HS-27A (cell line): ENCODE results near the gene ENTPD6.
"Not testable (repeated sequence)": the region's sequence is repeated elsewhere in the genome, so short reads cannot be mapped to it uniquely, and the experiment has no call there.

Experiments used
- DNase-seq: peaks from one replicate; pipeline ENCODE4 v3.0.0-alpha.2; 2012; ENCODE audit warnings: low read depth, missing footprints

Gene ENTPD6

DNA sequence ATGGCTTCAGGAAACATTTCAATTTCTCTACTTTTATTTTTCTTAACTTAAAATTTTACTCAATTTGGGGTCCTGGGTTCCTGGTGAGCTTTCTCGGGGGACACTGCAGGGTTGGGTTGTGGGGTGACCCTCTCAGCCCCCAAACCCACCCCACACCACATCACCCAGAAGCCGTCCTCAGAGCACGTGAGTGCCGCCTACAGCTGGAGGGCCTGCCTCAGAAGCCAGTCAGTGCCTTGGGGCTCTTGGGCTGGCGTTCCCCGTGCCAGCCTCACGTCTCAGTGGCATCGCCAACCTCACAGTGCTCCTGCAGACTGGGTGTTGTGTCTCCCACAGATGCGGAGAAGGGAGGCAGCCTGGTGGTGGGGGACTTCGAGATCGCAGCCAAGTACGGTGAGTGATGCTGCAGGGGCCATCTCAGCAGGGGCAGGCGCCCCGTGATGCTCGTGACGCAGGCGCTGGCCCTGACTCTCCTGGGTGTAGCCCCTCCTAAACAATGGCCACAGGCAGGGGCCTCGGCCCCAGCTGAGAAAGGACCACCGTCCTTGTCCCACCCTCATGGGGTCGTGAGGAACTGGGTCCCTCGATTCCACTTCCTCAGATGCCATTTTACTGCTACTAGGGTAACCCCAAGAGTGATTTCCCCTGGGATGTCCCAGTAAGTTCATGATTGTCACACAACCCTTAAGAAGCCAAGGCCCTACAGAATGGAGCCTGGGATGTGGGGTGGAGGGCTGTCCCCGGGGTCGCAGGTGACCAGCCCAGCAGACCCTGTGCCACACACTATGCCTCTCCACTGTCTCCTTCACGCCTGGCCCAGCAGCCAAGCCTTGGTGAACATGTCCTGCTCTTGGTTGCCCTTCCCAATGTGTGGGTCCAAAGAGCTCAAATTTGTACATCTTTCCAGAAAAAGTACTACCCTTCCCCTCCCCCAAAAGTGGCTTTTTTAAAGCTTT is 28.5 kb downstream of the ENTPD6 start:
- DNase-seq = no peak

DNA sequence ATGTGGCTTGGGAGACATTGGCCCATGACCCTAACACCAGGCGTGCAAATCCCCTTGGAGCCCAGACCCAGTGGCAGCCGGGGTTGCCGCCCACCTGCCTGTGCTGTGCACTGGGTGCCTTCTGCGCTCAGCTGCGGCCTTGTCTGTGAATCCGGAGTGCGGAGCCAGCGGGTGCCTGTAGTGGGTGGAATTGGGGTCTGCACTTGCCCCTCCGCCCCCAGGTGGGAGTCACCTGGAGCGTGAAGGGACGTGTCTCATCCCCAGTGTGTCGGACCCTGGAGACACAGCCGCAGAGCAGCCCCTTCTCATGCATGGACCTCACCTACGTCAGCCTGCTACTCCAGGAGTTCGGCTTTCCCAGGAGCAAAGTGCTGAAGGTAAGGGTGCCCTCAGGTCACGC is 29.4 kb downstream of the ENTPD6 start:
- no peak for DNase-seq

DNA sequence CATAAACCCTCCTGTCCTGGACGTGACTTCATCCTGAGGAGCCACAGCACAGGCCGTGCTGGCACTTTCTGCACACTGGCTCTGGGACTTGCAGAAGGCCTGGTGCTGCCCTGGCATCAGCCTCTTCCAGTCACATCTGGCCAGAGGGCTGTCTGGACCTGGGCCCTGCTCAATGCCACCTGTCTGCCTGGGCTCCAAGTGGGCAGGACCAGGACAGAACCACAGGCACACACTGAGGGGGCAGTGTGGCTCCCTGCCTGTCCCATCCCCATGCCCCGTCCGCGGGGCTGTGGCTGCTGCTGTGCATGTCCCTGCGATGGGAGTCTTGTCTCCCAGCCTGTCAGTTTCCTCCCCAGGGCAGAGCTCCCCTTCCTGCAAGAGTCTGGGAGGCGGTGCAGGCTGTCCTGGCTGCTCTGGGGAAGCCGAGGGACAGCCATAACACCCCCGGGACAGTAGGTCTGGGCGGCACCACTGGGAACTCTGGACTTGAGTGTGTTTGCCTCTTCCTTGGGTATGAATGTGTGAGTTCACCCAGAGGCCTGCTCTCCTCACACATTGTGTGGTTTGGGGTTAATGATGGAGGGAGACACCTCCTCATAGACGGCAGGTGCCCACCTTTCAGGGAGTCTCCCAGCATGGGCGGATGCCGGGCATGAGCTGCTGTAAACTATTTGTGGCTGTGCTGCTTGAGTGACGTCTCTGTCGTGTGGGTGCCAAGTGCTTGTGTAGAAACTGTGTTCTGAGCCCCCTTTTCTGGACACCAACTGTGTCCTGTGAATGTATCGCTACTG is 30.3 kb downstream of the ENTPD6 start:
- DNase-seq = no peak

GRCh38 chr20:25226433-25227316 is 31.2 kb downstream of the ENTPD6 start:
- DNase-seq = no peak

- DNase-seq = no peak
Observed at GRCh38 chr20:25227317-25227831, 31.9 kb downstream of the ENTPD6 start.

DNA sequence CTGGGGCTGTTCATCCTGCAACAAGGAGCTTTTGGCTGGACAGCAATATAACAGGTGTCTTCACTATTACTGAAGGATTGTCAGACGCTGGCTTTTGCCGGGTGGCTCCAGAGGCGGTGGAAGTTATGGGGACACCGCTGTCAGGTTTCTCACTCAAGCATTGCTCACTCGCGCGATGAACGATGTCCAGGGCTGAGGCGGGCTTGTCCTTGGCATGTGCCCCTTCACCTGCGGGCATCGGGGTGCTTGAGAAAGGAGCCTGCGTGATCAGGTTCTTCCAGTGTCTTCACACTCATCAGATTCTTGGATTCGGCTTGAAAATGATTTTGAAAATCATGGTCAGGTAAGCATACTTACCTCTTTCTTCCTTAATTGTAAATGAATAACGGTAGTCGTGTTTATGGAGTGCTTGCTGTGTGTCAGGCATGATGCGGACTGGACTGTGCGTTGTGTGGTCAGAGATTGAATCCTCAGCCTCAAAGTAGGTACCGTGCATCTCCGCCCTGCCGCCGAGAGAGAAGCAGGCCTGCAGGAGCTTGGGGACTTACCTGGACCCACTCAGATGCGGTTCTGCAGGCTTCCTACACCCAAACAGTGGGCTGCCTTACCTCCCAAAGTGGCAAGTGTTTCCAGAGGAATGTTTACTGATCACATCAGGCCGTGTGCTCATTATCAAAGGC is 34.1 kb downstream of the ENTPD6 start:
- DNase-seq = no peak

DNA sequence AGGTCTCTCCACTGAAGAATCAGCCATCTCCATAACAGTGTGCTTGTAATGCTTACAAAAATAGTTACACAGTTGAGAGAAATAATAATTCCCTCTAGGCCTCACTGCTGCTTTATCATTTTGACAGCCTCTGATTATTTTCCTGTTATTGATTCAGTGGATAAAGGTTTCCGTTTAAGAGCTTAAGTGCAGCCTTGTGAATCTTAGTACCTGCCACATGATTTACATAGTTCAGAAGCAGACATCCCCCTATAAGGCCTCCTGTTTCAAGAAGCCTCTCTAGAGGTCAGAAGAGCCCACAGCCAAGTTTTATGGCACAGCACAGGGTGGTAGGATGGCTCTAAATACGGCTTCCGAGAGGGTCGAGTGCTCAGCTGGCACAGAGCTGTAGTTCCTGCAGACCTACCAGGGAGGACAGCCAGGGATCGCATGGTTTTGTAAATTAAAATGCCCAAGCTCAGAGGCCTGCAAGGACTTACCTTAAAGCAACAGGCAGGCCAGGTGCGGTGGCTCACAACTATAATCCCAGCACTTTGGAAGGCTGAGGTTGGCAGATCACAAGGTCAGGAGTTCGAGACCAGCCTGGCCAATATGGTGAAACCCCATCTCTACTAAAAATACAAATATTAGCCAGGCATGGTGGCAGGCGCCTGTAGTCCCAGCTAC is 34.8 kb downstream of the ENTPD6 start:
- no peak for DNase-seq

GRCh38 chr20:25233016-25233772 is 37.7 kb downstream of the ENTPD6 start:
- DNase-seq = peak; percentile 93

- DNase-seq = not testable (repeated sequence)
Observed at GRCh38 chr20:25234009-25234849, 38.7 kb downstream of the ENTPD6 start.

DNA sequence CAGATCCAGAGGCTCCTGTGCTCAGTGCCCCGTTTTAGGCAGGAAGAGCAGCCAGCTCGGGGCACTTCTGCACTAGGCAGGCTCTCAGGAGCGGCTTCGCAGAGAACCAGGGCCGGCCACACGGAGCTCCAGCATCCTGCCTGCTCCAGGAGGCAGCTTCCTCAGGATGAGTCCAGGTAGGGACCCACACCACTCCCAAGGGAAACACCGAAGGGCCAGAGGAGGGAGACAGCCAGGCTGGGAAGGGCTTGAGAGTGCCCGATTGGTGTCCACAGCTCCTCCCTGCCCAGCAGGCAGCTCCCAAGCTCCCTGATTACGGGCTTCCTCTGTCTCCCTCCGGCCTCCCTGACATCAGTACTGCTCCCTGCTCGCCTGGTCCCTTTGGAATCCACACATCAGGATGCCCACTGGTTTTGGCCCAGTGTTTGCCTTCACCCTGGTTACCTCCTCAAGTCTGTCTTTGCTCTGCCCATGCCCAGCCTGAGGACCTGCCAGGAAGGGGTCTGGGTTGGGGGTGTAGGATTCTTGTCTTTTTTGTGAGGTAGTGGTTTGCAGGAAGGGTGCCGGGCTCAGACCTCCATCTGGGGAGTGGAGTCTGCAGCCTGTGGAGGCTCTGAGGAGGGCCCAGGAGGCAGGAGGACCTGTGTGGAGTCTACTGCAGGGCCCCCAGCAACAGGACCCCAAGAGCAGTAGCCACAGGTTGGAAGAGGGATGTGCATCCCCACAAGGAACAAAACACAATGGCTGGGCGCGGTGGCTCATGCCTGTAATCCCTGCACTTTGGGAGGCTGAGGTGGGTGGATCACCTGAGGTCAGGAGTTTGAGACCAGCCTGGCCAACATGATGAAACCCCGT is 41.2 kb downstream of the ENTPD6 start:
- DNase-seq = no peak

GRCh38 chr20:25237610-25238318 is 42.3 kb downstream of the ENTPD6 start:
- peak; percentile 100 for DNase-seq

GRCh38 chr20:25238319-25239037 is 43.0 kb downstream of the ENTPD6 start:
- DNase-seq = no peak

GRCh38 chr20:25239387-25240370 is 44.2 kb downstream of the ENTPD6 start:
- no peak for DNase-seq

- DNase-seq = not testable (repeated sequence)
Observed at GRCh38 chr20:25240851-25241658, 45.5 kb downstream of the ENTPD6 start.

DNA sequence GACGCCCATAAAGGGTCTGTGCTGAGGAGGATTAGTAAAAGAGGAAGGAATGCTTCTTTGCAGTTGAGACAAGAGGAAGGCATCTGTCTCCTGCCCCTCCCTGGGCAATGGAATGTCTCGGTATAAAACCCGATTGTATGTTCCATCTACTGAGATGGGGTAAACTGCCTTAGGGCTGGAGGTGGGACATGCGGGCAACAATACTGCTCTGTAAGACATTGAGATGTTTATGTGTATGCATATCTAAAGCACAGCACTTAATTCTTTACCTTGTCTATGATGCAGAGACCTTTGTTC is 46.1 kb downstream of the ENTPD6 start:
- DNase-seq = not testable (repeated sequence)
